Stimulated activated CD8-positive, alpha-beta memory T cell treated with anti-CD3 and anti-CD28 coated beads, Interleukin-15, amount 100 ng/mL, for 24 hours (primary cell): ENCODE results near the gene KRT6C.
"Not testable (repeated sequence)": the region's sequence is repeated elsewhere in the genome, so short reads cannot be mapped to it uniquely, and the experiment has no call there.

Experiments
- DNase-seq: peaks from one replicate; pipeline ENCODE4 v3.0.0-alpha.2; 2020; ENCODE audit warnings: low read depth

Gene KRT6C

GRCh38 chr12:52454411-52455201 is 19.0 kb downstream of the KRT6C start:
- no peak for DNase-seq

GRCh38 chr12:52452101-52452500 is 21.5 kb downstream of the KRT6C start, which contains the start of gene KRT6B:
TSS of gene KRT6B (minus strand) at chr12:52452146. CDS start at chr12:52452078, 68 bp downstream.
- no peak for DNase-seq

GRCh38 chr12:52448228-52448627 is 25.4 kb downstream of the KRT6C start:
- DNase-seq: no peak

DNA sequence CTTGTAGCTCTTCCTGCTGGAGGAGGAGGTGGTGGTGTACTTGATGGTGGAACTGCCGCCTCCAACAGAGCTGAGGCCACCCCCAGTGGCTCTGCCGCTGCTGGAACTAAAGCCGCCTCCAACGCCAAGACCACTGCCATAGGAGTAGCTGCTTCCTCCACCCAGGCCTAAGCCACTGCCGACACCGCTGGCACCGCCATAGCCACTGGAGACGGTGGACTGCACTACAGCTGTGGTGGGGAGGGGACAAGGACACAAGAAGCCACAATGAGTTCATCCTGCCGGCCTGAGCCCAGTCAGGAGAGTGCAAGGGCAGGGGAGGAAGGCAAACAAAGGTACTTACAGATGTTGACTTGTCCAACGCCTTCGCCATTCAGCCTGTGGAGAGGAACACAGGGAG is 26.4 kb downstream of the KRT6C start:
- not testable (repeated sequence) for DNase-seq

GRCh38 chr12:52446367-52447045 is 27.1 kb downstream of the KRT6C start:
- no peak for DNase-seq

- no peak for DNase-seq
These were observed 27.7 kb downstream of the KRT6C start for GRCh38 chr12:52445876-52446275.

- DNase-seq: no peak
These were observed 28.7 kb downstream of the KRT6C start for GRCh38 chr12:52444647-52445595.

DNA sequence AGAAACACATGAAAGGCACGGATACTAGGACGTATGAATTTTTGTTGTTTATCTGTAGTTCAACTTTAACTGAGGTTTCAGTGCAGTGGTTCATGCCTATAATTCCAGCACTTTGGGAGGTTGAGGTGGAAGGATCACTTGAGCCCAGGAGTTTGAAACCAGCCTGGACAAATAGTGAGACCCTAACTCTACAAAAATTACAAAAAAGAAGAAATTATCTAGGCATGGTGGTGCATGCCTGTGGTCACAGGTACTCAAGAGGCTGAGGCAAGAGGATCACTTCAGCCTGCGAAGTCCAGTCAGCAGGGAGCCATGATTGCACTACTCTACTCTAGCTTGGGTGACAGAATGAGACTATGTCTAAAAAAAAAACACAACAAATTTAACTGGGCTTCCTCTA is 29.6 kb downstream of the KRT6C start:
- DNase-seq: no peak

DNA sequence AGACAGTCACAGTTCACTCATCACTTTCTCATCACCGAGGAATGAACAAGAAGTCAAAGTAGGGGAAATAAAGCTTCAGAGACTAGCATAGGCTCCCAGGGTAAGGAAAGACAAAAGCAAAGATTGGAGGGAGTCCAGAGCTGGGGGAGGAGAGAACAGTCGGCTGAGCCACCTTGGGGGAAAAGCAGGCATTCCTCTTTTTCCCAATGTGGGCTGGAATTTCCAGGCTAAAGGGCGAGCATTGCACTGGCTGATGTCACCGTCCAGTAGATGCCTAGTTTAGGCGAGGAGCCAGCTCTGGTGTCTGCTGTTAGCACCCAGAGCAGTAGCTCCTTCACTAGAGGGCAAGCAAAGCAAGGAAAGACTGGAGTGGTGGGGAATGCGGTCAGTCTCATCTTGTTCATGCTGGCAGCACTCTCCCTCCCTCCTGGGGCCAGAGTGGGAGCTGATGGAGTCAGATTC is 31.0 kb downstream of the KRT6C start:
- no peak for DNase-seq

DNA sequence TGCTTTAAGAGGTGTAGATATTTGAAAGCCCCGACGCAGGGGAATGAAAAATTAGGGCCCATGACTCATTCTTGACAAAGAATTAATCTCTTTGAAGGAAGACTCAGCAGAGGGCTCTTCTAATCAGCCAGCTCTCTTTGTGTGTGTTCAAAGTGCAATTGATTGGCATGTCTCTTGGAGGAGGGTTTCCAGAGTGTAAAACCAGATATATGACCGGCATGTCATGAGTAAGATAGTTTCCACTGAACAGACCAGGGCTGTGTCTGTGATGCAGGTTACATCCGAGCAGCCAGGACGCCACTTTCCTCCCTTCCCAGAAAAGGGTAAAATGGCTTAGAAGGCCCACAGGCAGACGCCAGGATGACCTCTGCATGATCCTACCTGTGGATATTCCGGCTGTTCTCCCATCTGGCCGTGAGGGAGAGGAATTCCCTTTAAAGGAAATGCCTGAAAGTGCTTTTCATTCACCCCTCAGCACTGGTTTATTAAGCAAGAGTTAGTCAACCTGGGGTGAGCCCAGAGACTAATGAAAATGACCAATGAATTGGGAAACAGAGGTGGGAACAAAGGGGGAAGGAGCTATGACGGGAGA is 32.2 kb downstream of the KRT6C start:
- no peak for DNase-seq

DNA sequence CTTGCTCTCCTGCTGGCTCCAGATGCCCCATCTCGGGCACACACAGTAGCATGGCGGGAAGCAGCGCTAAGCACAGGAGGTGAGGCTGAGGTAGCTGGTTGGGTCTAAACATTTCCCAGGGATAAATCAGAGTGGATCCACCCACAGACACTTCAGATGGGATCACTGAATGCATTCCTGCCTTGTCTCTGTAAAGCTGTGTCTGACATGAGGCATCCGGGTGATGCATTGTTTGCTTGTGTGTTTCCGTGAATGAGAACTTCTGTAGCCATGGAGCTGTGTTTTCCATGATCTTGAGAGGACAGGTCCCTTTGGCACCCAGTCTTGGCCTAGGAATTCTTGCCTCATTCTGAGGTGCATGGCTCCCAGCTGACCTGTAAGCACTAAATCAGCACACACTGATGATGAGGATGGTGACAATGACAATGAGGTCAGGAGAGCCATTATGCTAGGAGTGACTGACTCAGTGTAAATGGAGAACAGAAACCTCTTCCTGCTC is 32.7 kb downstream of the KRT6C start:
- DNase-seq: no peak

DNA sequence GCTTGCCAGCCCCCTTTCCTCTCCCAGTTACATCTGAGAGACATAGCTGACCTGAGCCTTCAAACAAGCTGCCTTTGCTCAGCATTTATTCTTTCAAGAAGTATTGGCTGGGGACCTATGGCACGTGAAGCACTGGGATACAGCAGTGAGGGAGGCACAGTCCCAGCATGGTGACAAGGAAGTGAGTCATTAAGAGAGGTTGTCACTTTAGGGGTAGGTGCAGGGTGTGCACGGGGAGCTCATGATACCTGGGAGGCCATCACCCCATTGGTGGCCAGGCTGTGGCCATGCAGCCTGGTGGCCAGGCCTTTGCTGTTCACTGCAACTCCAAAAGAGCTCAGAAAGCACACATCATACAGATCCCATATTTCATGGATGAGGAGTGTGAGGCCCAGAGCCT is 33.8 kb downstream of the KRT6C start:
- DNase-seq: no peak

- no peak for DNase-seq
These were observed 34.2 kb downstream of the KRT6C start for GRCh38 chr12:52439420-52439819.

DNA sequence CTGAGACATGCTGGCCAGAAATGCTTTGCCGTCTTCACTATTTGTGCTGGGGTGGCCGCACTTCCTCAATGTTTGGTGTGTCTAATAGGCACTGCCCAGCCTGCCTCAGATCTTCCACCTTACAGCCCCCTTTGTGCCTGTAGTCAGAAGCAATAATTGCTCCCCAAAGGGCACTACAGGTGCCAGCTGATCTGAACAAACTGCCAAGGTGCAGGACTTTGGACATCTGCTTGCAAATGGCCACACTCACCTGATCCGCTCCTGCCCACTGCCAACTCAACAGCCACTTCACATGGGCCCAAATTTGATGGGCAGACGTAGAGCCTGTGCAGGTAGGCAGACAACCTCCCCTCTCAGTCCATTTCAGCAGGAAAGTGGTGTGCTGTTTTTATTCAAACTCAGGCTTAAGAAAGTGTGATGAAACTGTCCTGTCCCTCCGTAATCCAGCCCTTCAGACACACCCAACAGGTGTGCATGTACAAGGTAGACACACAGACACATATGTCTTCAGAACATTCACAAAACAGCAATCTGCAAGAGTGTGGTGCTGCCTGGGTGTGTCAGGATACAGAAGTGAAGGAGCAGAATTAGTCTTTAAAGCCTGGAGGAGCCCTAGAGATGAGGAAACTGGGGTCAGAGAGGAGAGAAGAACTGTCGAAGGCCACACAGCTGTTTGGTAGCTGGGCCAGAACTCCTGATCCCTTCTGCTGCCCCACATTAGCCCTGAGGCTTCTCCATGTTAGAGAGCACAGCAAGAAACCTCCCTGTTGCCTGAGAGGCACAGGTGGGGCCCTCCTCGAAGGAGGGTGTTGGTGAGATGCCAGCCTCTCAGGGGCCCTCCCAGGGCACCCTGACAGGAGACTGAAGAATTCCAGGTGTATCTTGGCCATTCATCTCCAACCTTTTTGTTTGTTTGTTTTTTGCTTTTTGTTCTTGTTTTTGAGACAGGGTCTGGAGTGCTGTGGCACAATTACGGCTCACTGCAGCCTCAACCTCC is 35.0 kb downstream of the KRT6C start:
- DNase-seq: no peak

- DNase-seq: no peak
These were observed 36.1 kb downstream of the KRT6C start for GRCh38 chr12:52437508-52437907.

DNA sequence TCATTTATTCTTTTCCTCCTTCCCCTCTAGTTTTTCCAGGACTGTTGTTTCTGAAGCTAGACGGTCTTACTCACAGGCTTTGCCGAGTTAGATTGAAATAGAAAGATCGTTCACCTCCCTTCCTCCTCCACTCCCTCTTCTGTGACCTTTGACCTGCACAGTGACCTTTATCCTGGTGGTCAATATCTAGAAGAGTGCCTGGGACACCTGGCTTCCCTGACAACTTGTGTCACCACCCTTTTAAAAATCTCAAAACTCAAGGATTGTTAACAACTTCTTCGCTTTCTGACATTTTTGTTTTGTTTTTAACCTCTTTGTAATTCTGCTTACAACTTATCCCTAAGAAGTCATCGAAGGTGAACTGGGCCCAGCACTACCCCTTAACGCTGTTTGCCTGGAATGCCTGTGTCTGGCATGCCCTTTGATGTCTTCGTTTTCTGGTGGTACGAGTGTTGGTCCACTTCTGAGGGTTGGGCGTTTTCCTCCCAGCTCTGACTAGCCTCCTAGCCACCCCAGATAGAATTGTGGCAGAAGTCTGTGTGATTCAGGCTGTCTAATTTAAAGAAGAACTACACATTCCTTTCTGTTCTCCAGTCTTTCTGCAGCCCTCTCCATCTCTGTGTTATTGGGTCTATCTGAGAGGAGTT is 36.7 kb downstream of the KRT6C start:
- no peak for DNase-seq

- DNase-seq: no peak
These were observed 37.4 kb downstream of the KRT6C start for GRCh38 chr12:52436000-52436827.

- DNase-seq: no peak
These were observed 38.0 kb downstream of the KRT6C start for GRCh38 chr12:52435659-52435999.
